Neural cell (in vitro differentiated cells): Measurements from ENCODE around the gene HSP90B1. TPM values are rescaled to one million over a fixed set of nuclear protein-coding genes. Genes with fewer than 3 reads are reported as not detected.

Source experiments
- H2AFZ ChIP-seq: fragments of 200-600, 300-800 bp; sonication (generic), shearing (Covaris generic); 2 replicates; pipeline ENCODE4 v1.6.0; 2014; ENCODE audit warnings: low read depth, mild to moderate bottlenecking, antibody characterized with exemption, low read length, moderate library complexity
- H3F3A ChIP-seq: fragments of 200-600 bp; shearing (Covaris generic); 2 replicates; pipeline ENCODE4 v1.6.1; 2016; ENCODE audit warnings: mild to moderate bottlenecking, moderate library complexity, mixed read lengths, antibody characterized with exemption, low read length; ENCODE audit not compliant: insufficient read depth, poor library complexity, severe bottlenecking
- H3K27ac ChIP-seq: fragments of 200-600, 300-800 bp; sonication (generic), shearing (Covaris generic); 2 replicates; pipeline ENCODE4 v1.5.1; 2014; ENCODE audit warnings: mild to moderate bottlenecking, low read length, moderate library complexity
- H3K27me3 ChIP-seq: fragments of 300-800, 200-600 bp; sonication (generic), shearing (Covaris generic); 2 replicates; pipeline ENCODE4 v1.6.0; 2014; ENCODE audit warnings: mild to moderate bottlenecking, low read depth, low read length, moderate library complexity; ENCODE audit not compliant: insufficient read depth
- H3K36me3 ChIP-seq: fragments of 300-800, 200-600 bp; sonication (generic), shearing (Covaris generic); 2 replicates; pipeline ENCODE4 v1.5.1; 2014; ENCODE audit warnings: mild to moderate bottlenecking, antibody characterized with exemption, low read length, moderate library complexity; ENCODE audit not compliant: insufficient read depth
- H3K4me2 ChIP-seq: fragments of 300-800, 200-600 bp; sonication (generic), shearing (Covaris generic); 2 replicates; pipeline ENCODE4 v1.6.0; 2014; ENCODE audit warnings: mild to moderate bottlenecking, low read length
- H3K4me3 ChIP-seq: fragments of 300-800, 200-600 bp; sonication (generic), shearing (Covaris generic); 2 replicates; pipeline ENCODE4 v1.5.1; 2014; ENCODE audit warnings: mild to moderate bottlenecking, low read length, moderate library complexity
- H3K79me2 ChIP-seq: fragments of 200-600 bp; shearing (Covaris generic); replicated peaks from 2 replicates; pipeline ENCODE4 v1.6.0; 2014; ENCODE audit warnings: mild to moderate bottlenecking, low read length, moderate library complexity; ENCODE audit not compliant: insufficient read depth
- H3K9ac ChIP-seq: fragments of 300-800, 200-600 bp; sonication (generic), shearing (Covaris generic); 2 replicates; pipeline ENCODE4 v1.6.1; 2016; ENCODE audit warnings: mild to moderate bottlenecking, low read length, mixed read lengths
- H3K9me2 ChIP-seq: fragments of 200-600 bp; shearing (Covaris generic); 2 replicates; pipeline ENCODE4 v1.6.1; 2016; ENCODE audit warnings: mild to moderate bottlenecking, low read length, mixed read lengths; ENCODE audit not compliant: insufficient read depth
- H3K9me3 ChIP-seq: fragments of 200-600, 300-800 bp; sonication (generic), shearing (Covaris generic); 2 replicates; pipeline ENCODE4 v1.6.1; 2016; ENCODE audit warnings: mild to moderate bottlenecking, mixed run types, low read length, moderate library complexity, mixed read lengths
- H4K20me1 ChIP-seq: fragments of 200-600 bp; shearing (Covaris generic); 2 replicates; pipeline ENCODE4 v1.6.1; 2016; ENCODE audit warnings: mild to moderate bottlenecking, mixed run types; ENCODE audit not compliant: insufficient read depth
- EP300 ChIP-seq: fragments of 450-650 bp; conservative IDR thresholded peaks from 2 replicates; pipeline ENCODE4 v1.6.1; 2014; ENCODE audit warnings: antibody characterized with exemption, mild to moderate bottlenecking, moderate library complexity; ENCODE audit not compliant: poor library complexity, severe bottlenecking
- EZH2 ChIP-seq: fragments of 200-600, 300-800 bp; shearing (Covaris generic), sonication (generic); IDR thresholded peaks from 2 replicates; pipeline ENCODE4 v1.6.1; 2014; ENCODE audit warnings: antibody characterized with exemption, low read length, borderline replicate concordance, mild to moderate bottlenecking; ENCODE audit not compliant: insufficient read depth, poor library complexity, severe bottlenecking
- MXI1 ChIP-seq: fragments of 450-650 bp; conservative IDR thresholded peaks from 2 replicates; pipeline ENCODE4 v1.6.1; 2014; ENCODE audit warnings: antibody characterized with exemption, mild to moderate bottlenecking; ENCODE audit not compliant: poor library complexity, severe bottlenecking
- POLR2AphosphoS5 ChIP-seq: IDR thresholded peaks from 2 replicates; pipeline ENCODE4 v1.6.1; 2012
- RAD21 ChIP-seq: fragments of 450-650 bp; conservative IDR thresholded peaks from 2 replicates; pipeline ENCODE4 v1.6.1; 2014; ENCODE audit warnings: antibody characterized with exemption, mild to moderate bottlenecking, moderate library complexity
- REST ChIP-seq: IDR thresholded peaks from 2 replicates; pipeline ENCODE4 v1.6.1; 2012; ENCODE audit warnings: borderline replicate concordance
- SMC3 ChIP-seq: fragments of 450-650 bp; conservative IDR thresholded peaks from 2 replicates; pipeline ENCODE4 v1.6.1; 2014; ENCODE audit warnings: antibody characterized with exemption, mild to moderate bottlenecking, moderate library complexity; ENCODE audit not compliant: poor library complexity
- TAF1 ChIP-seq: IDR thresholded peaks from 2 replicates; pipeline ENCODE4 v1.6.1; 2012; ENCODE audit warnings: low read depth
- polyA plus RNA-seq: library from polyadenylated mRNA; depleted of rRNA; stranded (reverse); fragments of >200 nt; gene quantifications from 2 replicates; pipeline ENCODE4 v1.2.3, GENCODE V29; 2014
- TF ChIP-seq, protein P1 (sequence below): fragments of 450-650 bp; IDR thresholded peaks from 2 replicates; pipeline ENCODE4 v1.5.1; 2014; ENCODE audit warnings: antibody characterized with exemption, mild to moderate bottlenecking, moderate library complexity; ENCODE audit not compliant: poor library complexity, severe bottlenecking

The HSP90B1 gene
- polyA plus RNA-seq, 1 donor from 2014 or later, result 242 TPM

DNA sequence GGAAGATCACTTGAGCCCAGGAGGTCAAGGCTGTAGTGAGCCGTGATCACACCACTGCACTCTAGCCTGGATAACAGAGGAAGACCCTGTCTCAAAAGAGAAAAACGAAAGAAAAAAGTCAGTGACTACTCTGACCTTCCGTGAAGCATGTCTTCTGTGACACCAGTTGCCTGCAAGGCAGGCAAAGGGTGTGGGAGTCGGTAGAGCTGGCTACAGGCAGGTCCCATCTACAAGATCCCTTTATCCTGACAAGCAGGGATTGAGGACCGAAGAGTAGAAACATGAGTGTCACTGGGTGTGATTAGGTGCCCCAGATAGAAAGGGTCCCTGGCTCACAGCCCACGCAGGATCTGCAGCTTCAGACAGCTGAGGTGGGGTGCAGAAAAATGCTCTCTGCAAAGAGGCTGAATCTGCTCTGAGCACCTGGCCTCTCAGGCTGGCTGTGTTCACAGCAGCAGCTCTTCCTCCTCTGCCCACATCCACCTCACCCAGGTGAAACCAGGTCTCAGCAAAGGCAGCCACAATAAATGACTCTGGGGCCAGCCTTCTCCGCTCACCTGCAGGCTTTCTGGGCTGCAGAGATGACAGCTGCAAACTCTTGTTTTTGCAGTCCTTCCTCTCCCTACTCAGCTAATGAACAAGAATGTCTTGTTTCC, 28.6 kb upstream of the HSP90B1 start:
- Histone ChIP-seq H3K4me2 (no peak overlapping the region), H3K36me3 (no peaks in the 10 kb centered on the region), H3K9me2 (no peaks in the 10 kb centered on the region), H3F3A (no peaks in the 10 kb centered on the region), H3K4me3 (no peak overlapping the region), H3K9me3 (no peaks in the 10 kb centered on the region), H4K20me1 (no peaks in the 10 kb centered on the region), H3K27me3 (no peaks in the 10 kb centered on the region), H2AFZ (no peak overlapping the region), H3K27ac (no peak overlapping the region), H3K9ac (no peak overlapping the region), H3K79me2 (no peaks in the 10 kb centered on the region)
- TF ChIP-seq SMC3 (no peak), REST (no peak), RAD21 (no peak), EP300 (no peak), POLR2AphosphoS5 (no peak), MXI1 (no peak), EZH2 (no peak), TAF1 (no peak)
- TF ChIP-seq, protein P1, sequence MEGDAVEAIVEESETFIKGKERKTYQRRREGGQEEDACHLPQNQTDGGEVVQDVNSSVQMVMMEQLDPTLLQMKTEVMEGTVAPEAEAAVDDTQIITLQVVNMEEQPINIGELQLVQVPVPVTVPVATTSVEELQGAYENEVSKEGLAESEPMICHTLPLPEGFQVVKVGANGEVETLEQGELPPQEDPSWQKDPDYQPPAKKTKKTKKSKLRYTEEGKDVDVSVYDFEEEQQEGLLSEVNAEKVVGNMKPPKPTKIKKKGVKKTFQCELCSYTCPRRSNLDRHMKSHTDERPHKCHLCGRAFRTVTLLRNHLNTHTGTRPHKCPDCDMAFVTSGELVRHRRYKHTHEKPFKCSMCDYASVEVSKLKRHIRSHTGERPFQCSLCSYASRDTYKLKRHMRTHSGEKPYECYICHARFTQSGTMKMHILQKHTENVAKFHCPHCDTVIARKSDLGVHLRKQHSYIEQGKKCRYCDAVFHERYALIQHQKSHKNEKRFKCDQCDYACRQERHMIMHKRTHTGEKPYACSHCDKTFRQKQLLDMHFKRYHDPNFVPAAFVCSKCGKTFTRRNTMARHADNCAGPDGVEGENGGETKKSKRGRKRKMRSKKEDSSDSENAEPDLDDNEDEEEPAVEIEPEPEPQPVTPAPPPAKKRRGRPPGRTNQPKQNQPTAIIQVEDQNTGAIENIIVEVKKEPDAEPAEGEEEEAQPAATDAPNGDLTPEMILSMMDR, result no peak

DNA sequence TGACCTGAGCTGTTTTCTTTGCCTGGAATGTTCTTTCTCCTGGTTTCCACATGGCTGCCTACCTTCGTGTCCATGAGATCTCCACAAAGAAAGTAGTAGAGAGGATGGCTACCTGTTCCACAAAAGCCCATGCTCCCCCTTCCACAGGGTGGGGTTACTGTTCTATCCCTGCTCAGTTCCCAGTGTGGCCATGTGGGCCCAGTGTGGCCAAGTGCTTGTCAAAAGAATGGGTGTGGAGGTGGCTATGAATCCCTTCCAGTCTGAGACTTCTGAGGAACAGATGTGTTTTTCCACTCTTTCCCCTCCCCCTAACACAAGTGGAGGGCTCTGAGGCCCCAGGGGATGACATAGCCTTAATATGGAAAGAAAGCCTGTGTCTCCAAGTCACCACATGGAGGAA, 26.2 kb upstream of the HSP90B1 start:
- H3K9me3 ChIP-seq, result no peaks in the 10 kb centered on the region
- H3K36me3 ChIP-seq, result no peaks in the 10 kb centered on the region
- no peak overlapping the region for H2AFZ ChIP-seq
- H3K27me3 ChIP-seq, result no peaks in the 10 kb centered on the region
- no peaks in the 10 kb centered on the region for H3K79me2 ChIP-seq
- TF ChIP-seq RAD21 (no peak), TAF1 (no peak), SMC3 (no peak), POLR2AphosphoS5 (no peak), MXI1 (no peak), EP300 (no peak), REST (no peak), EZH2 (no peak)
- TF ChIP-seq, protein P1, result no peak
- no peak overlapping the region for H3K4me2 ChIP-seq
- no peaks in the 10 kb centered on the region for H3K9me2 ChIP-seq
- H3K4me3 ChIP-seq, result no peak overlapping the region
- no peak overlapping the region for H3K9ac ChIP-seq
- H3F3A ChIP-seq, result no peaks in the 10 kb centered on the region
- no peak overlapping the region for H3K27ac ChIP-seq
- no peaks in the 10 kb centered on the region for H4K20me1 ChIP-seq
